Ovary (tissue), 9 donors: ENCODE results near the gene TNS4. TPM values are rescaled to one million over a fixed set of nuclear protein-coding genes. Genes with fewer than 3 reads are reported as not detected.

ENCODE experiments used
- DNase-seq, 5 donors: peaks; one replicate each; pipeline ENCODE4 v3.0.0-alpha.2; 2019 to 2020
- H3K27ac ChIP-seq, 2 donors: fragments of 200-600 bp; one replicate each; pipeline versions ENCODE4 v1.5.1 to v1.8.0; 2019 to 2022
- H3K27me3 ChIP-seq: fragments of 200-600 bp; one replicate; pipeline ENCODE4 v1.8.0; 2022
- H3K36me3 ChIP-seq: fragments of 200-600 bp; sonication (generic); one replicate; pipeline ENCODE4 v1.5.1; 2019
- H3K4me1 ChIP-seq: one replicate; pipeline ENCODE4 v1.8.1; 2013; ENCODE audit warnings: mild to moderate bottlenecking, moderate library complexity; ENCODE audit not compliant: insufficient read depth
- H3K4me3 ChIP-seq: fragments of 200-600 bp; sonication (generic); one replicate; pipeline ENCODE4 v1.5.1; 2017
- H3K9me3 ChIP-seq, 2 donors: fragments of 200-600 bp in 1 of 2; sonication (generic) in 1 of 2; one replicate each; pipeline versions ENCODE4 v1.5.1 to v1.8.1; 2013 to 2019; ENCODE audit warnings: mild to moderate bottlenecking in 1 of 2, moderate library complexity in 1 of 2
- CTCF ChIP-seq, 3 donors: fragments of 450-650 bp in 2 of 3; fragments of 200-600 bp in 1 of 3; IDR thresholded peaks; one replicate each; pipeline versions ENCODE4 v1.5.1 to v1.8.0; 2016 to 2022; ENCODE audit warnings: antibody characterized with exemption in 3 of 3, mild to moderate bottlenecking in 1 of 3
- EP300 ChIP-seq: sonication (generic); formaldehyde crosslinking; IDR thresholded peaks from one replicate; pipeline ENCODE4 v1.6.1; 2017; ENCODE audit warnings: antibody characterized with exemption
- POLR2A ChIP-seq: fragments of 450-650 bp; IDR thresholded peaks from one replicate; pipeline ENCODE4 v1.6.1; 2017; ENCODE audit warnings: antibody characterized with exemption, mild to moderate bottlenecking, moderate library complexity
- WGBS, 3 donors: extraction: QIAGEN DNeasy Blood & Tissue Kit in 1 of 3; methylation state at CpG; one replicate each; pipeline versions ENCODE4 v1.1.5 to v1.1.7; 2013 to 2017; 5-methylcytosine and 5-hydroxymethylcytosine counted together
- intact Hi-C, 4 donors: fragments of 100-400 bp; cut with DNase I; formaldehyde crosslinking; loops; one replicate each; pipeline versions ENCODE4 v1.11.0 to v1.15.1; 2022 to 2023
- polyA plus RNA-seq, 2 donors: library from polyadenylated mRNA; stranded (reverse); fragments of 200-250 nt in 1 of 2; fragments of 350-450 nt in 1 of 2; fragmentation: Illumina TruSeq in 1 of 2; extraction: RNeasy Lipid Tissue Mini Kit (QIAGEN cat#74804) in 1 of 2; gene quantifications; one replicate each; pipeline ENCODE4 v1.2.3, GENCODE V29; 2013 to 2014
- total RNA-seq, 7 donors: library from RNA; depleted of rRNA in 2 of 7; stranded (reverse); fragments of >200 nt in 2 of 7; fragmentation: NEBNext Ultra II Directional in 3 of 7; extraction: Animal tissue kit (Norgen Biotek cat#: 25700) in 3 of 7; gene quantifications; one replicate each; pipeline versions ENCODE4 v1.1.0 to v1.2.4, GENCODE V29; 2016 to 2023
- donor health status: DM: no; HTN: no; CAD: no; lungs with moderate emphysema.
- donor health status: DM: no; HTN: no; CAD: no.
- donor health status: Bipolar disorder and iron deficiency.
- donor health status: DM: yes; HTN: yes; CAD: no.
- donor health status: DM: no; HTN: no; CAD: no.
- donor health status: DM: yes; HTN: yes; CAD: no.

Gene TNS4
- total and polyA plus RNA-seq, 9 donors, result 0.13 to 6.2 (median 0.54) TPM; not detected in 5

- no peaks in the 10 kb centered on the region for H3K27me3 ChIP-seq
- H3K27ac ChIP-seq, result peak overlapping the region; percentile 50 to 70
- H3K36me3 ChIP-seq, result no peaks in the 10 kb centered on the region
- TF ChIP-seq POLR2A (no peak), EP300 (no peak), CTCF (IDR thresholded peaks at IDR 0.05) (no peak)
- no peaks in the 10 kb centered on the region for H3K9me3 ChIP-seq
- intact Hi-C loops, result no loop called here
- peaks cover 38% of the 10 kb centered on the region for H3K4me1 ChIP-seq
- DNase-seq, result peak in 4 of 5 donors; percentile 53 to 75 (median 64)
- 25 to 32% (median 27%) methylated on average over 9 of the region's 9 CpGs for WGBS, 3 donors
- H3K4me3 ChIP-seq, result no peak overlapping the region
Observed at GRCh38 chr17:40462343-40463121, 38.9 kb downstream of the TNS4 start.

GRCh38 chr17:40461732-40462342, 39.6 kb downstream of the TNS4 start:
- DNase-seq, result peak in 4 of 5 donors; percentile 53 to 69 (median 57)
- H3K4me1 ChIP-seq, result peaks cover 44% of the 10 kb centered on the region
- 15 to 24% (median 18%) methylated on average over 12 of the region's 12 CpGs for WGBS, 3 donors

GRCh38 chr17:40460968-40461731, 40.3 kb downstream of the TNS4 start:
- no peaks in the 10 kb centered on the region for H3K27me3 ChIP-seq

More at GRCh38 chr17:40461732-40462342, 39.6 kb downstream of the TNS4 start:
- Histone ChIP-seq H3K4me3 (no peak overlapping the region), H3K27ac (peak overlapping the region; percentile 53 to 70), H3K9me3 (no peaks in the 10 kb centered on the region), H3K36me3 (no peaks in the 10 kb centered on the region), H3K27me3 (no peaks in the 10 kb centered on the region)
- intact Hi-C loops, result no loop called here
- TF ChIP-seq POLR2A, result no peak
- TF ChIP-seq EP300, result no peak
- no peak for TF ChIP-seq CTCF (IDR thresholded peaks at IDR 0.05)

More at GRCh38 chr17:40460968-40461731, 40.3 kb downstream of the TNS4 start:
- TF ChIP-seq POLR2A (no peak), EP300 (no peak), CTCF (IDR thresholded peaks at IDR 0.05) (no peak)
- peak in 3 of 5 donors; percentile 51 to 71 (median 67) for DNase-seq
- whole genome bisulfite sequencing, 3 donors, result 23 to 34% (median 33%) methylated on average over 9 of the region's 9 CpGs
- Histone ChIP-seq H3K4me1 (peaks cover 49% of the 10 kb centered on the region), H3K4me3 (no peak overlapping the region), H3K36me3 (no peaks in the 10 kb centered on the region), H3K9me3 (no peaks in the 10 kb centered on the region), H3K27ac (peak overlapping the region; percentile 53 to 70)
- intact Hi-C loops, result no loop called here
